A673 (cell line): Measurements from ENCODE around the gene VANGL2. TPM values are rescaled to one million over a fixed set of nuclear protein-coding genes. Genes with fewer than 3 reads are reported as not detected.
A peak's percentile ranks its signal among the peaks of the same experiment; 100 is the strongest.

ENCODE experiments used
- BruUV-seq: library from RNA; stranded (reverse); fragments of 400-500 nt; replicated peaks from 2 replicates; lab custom pipeline; 2021; lab: Mats Ljungman, UMichigan
- CTCF ChIA-PET: fragments of 300-600 bp; sonication (Branson Sonifier 250); formaldehyde crosslinking; loops from one replicate; lab custom pipeline; 2022; ENCODE audit warnings: antibody characterized with exemption; lab: Charles Lee
- POLR2A ChIA-PET: fragments of 300-600 bp; sonication (Branson Sonifier 250); formaldehyde crosslinking; loops from one replicate; lab custom pipeline; 2022; ENCODE audit warnings: antibody characterized with exemption; ENCODE audit not compliant: low non-redundant PET; lab: Charles Lee
- DNase-seq: peaks from one replicate; pipeline ENCODE4 v3.0.0-alpha.2; 2015; ENCODE audit warnings: low spot score
- H3K27ac ChIP-seq: fragments of 200-600 bp; sonication (generic); 2 replicates; pipeline ENCODE4 v1.5.1; 2016; ENCODE audit warnings: mixed run types, low read depth, mild to moderate bottlenecking, mixed read lengths, antibody characterized with exemption, low read length; ENCODE audit not compliant: poor library complexity, severe bottlenecking
- H3K27me3 ChIP-seq: fragments of 200-600 bp; sonication (generic); replicated peaks from 2 replicates; pipeline ENCODE4 v1.6.1; 2017; ENCODE audit warnings: mixed run types, low read depth, mild to moderate bottlenecking, mixed read lengths, antibody characterized with exemption, low read length; ENCODE audit not compliant: insufficient read depth, poor library complexity
- H3K36me3 ChIP-seq: fragments of 200-600 bp; sonication (generic); 2 replicates; pipeline ENCODE4 v1.6.1; 2016; ENCODE audit warnings: mixed run types, mild to moderate bottlenecking, mixed read lengths, antibody characterized with exemption, low read length; ENCODE audit not compliant: insufficient read depth, poor library complexity, severe bottlenecking
- H3K4me1 ChIP-seq: fragments of 200-600 bp; sonication (generic); 2 replicates; pipeline ENCODE4 v1.6.1; 2017; ENCODE audit warnings: mixed run types, mild to moderate bottlenecking, mixed read lengths, antibody characterized with exemption, low read length; ENCODE audit not compliant: insufficient read depth, poor library complexity, severe bottlenecking
- H3K4me3 ChIP-seq: fragments of 200-600 bp; sonication (generic); 2 replicates; pipeline ENCODE4 v1.5.1; 2016; ENCODE audit warnings: low read depth, mixed run types, mild to moderate bottlenecking, mixed read lengths, low read length; ENCODE audit not compliant: poor library complexity, severe bottlenecking
- H3K9me3 ChIP-seq: fragments of 200-600 bp; sonication (generic); 2 replicates; pipeline ENCODE4 v1.6.1; 2016; ENCODE audit warnings: mixed run types, low read depth, mild to moderate bottlenecking, mixed read lengths, antibody characterized with exemption, low read length; ENCODE audit not compliant: poor library complexity, severe bottlenecking
- CTCF ChIP-seq: fragments of 300-800, 200-600 bp; sonication (generic); conservative IDR thresholded peaks from 2 replicates; pipeline ENCODE4 v1.5.1; 2017; ENCODE audit warnings: low read depth, mild to moderate bottlenecking, antibody characterized with exemption, low read length, moderate library complexity, mixed read lengths
- EZH2 ChIP-seq: fragments of 200-600 bp; sonication (generic); IDR thresholded peaks from 2 replicates; pipeline ENCODE4 v1.6.1; 2017; ENCODE audit warnings: borderline replicate concordance, low read depth, mild to moderate bottlenecking, mixed read lengths, antibody characterized with exemption, low read length; ENCODE audit not compliant: poor library complexity, severe bottlenecking
- intact Hi-C: fragments of 100-400 bp; cut with micrococcal nuclease; formaldehyde crosslinking; loops from one replicate; pipeline ENCODE4 v1.10.0; 2022; ENCODE audit not compliant: unreplicated experiment
- total RNA-seq: library from RNA; stranded (reverse); gene quantifications from 2 replicates; pipeline ENCODE4 v1.2.3, GENCODE V29; 2021

The VANGL2 gene
- total RNA-seq, 1 experiment from 2014 or later, result 20.9 TPM

GRCh38 chr1:160361199-160361598 lies 39.2 kb upstream of the VANGL2 start:
- ChIA-PET POLR2A (no interaction called here), CTCF (no interaction called here)
- Histone ChIP-seq H3K9me3 (no peaks in the 10 kb centered on the region), H3K4me1 (peaks cover 12% of the 10 kb centered on the region), H3K27me3 (no peaks in the 10 kb centered on the region), H3K4me3 (no peak overlapping the region), H3K36me3 (peaks cover 12% of the 10 kb centered on the region), H3K27ac (no peak overlapping the region)
- intact Hi-C loops, result no loop called here
- no peak for DNase-seq
- BruUV-seq, result no TSS peak
- TF ChIP-seq EZH2 (no peak), CTCF (no peak)

DNA sequence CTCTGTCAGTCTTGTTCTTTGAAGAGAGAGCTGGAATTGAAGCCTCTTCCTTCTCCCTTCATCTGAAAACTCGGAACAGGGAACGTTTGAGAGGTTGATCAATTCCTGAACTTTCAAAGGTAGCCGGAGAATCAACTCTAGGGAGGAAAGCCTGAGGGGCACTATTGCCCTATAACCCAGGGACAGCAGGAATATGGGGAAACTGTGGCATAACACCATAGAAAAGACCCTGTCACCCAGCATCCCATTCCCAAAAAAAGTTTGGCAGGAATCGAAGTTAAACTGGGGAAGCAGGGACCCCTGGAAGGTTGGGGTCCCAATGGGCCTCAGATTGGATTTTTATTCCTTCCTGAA lies 38.6 kb upstream of the VANGL2 start:
- ChIA-PET CTCF (no interaction called here), POLR2A (no interaction called here)
- H3K27me3 ChIP-seq, result no peaks in the 10 kb centered on the region
- peak overlapping the region; percentile 67 for H3K27ac ChIP-seq
- H3K9me3 ChIP-seq, result no peaks in the 10 kb centered on the region
- H3K36me3 ChIP-seq, result peaks cover 7% of the 10 kb centered on the region
- no peak for DNase-seq
- H3K4me1 ChIP-seq, result peaks cover 16% of the 10 kb centered on the region
- TF ChIP-seq CTCF (no peak), EZH2 (no peak)
- no TSS peak for BruUV-seq
- no peak overlapping the region for H3K4me3 ChIP-seq
- intact Hi-C loops, result no loop called here

DNA sequence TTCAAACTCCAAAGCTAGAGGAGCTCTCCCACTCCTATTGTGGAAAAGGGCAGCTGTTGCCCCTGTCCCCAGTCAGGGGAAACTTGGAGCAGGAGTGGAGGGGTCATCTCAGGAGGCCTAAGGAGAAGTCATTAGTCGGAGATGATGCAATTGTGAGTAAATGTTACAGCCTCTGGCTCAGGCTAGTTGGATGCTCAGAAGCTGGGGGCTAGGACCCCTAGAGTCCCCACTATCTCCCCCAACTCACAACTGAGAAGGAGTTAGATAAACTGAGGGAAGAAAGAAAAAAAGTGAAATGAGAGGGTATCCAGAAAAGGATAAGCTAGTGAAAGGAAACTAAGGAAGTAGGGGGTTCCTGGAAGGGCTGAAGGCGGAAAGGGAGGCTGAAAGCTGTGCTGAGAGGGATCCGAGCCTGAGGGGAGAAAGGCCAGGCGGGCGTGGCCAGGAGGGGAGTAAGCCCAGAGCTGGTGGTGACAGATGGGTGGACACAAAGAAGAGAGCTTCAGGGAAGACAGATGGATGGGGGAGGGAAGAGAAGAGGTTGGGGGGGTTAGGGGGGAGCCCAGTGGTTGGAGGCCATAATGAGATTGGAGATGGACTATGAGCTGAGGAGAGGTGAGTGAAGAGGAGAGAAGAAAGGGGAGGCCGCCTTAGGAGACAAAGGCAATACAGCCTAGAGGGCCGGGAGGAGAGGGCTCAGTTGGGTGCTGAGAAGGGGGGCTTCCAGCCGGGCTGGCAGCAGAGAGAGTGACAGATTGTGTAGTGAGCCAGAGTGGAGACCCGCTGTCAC lies 38.0 kb upstream of the VANGL2 start:
- Histone ChIP-seq H3K36me3 (peaks cover 7% of the 10 kb centered on the region), H3K9me3 (no peaks in the 10 kb centered on the region), H3K27me3 (no peaks in the 10 kb centered on the region), H3K4me1 (peaks cover 16% of the 10 kb centered on the region), H3K4me3 (no peak overlapping the region), H3K27ac (peak overlapping the region; percentile 67)
- no TSS peak for BruUV-seq
- ChIA-PET POLR2A (no interaction called here), CTCF (interaction anchor here (0.6 kb wide), 1 partner anchor 71 kb away, joined by 3 read pairs; no protein-coding TSS in a partner anchor)
- intact Hi-C loops, result no loop called here
- TF ChIP-seq EZH2 (no peak), CTCF (no peak)
- no peak for DNase-seq
